Measurements from ENCODE around the gene DIP2A. TPM values are rescaled to one million over a fixed set of nuclear protein-coding genes. Genes with fewer than 3 reads are reported as not detected.
"Not testable (repeated sequence)": the region's sequence is repeated elsewhere in the genome, so short reads cannot be mapped to it uniquely, and the experiment has no call there.

Gene DIP2A
- total and polyA plus RNA-seq, 2 experiments from 2014 or later = 18.5 to 36.3 TPM

- no peaks in the 10 kb centered on the region for H3K27me3 ChIP-seq (ENCODE audit: insufficient read depth)
- Mint-ChIP-seq H3K27me3 (ENCODE audit: insufficient read depth, low read depth, poor library complexity) (peaks cover 5% of the 10 kb centered on the region), H3K9me3 (no peaks in the 10 kb centered on the region), H3K36me3 (ENCODE audit: low read depth) (peaks cover 54% of the 10 kb centered on the region), H3K4me1 (no peaks in the 10 kb centered on the region), H3K4me3 (no peak overlapping the region), H3K27ac (no peak overlapping the region)
- H4K20me1 ChIP-seq (replicated peaks; ENCODE audit: insufficient read depth) = no peaks in the 10 kb centered on the region; the same call in 1 of the 2 replicates
- no peaks in the 10 kb centered on the region; the same call in 1 of the 2 replicates for H3K79me2 ChIP-seq (replicated peaks; ENCODE audit: insufficient read depth)
- H3K4me3 ChIP-seq = no peak overlapping the region
- no peak overlapping the region for H3K4me2 ChIP-seq
- no peak overlapping the region for H3K27ac ChIP-seq (ENCODE audit: low read depth)
- TF ChIP-seq EZH2 (IDR thresholded peaks at IDR 0.05; ENCODE audit: low read depth, unreplicated experiment) = no peak
- peaks cover 3% of the 10 kb centered on the region; the same call in 1 of the 2 replicates for H3K36me3 ChIP-seq (ENCODE audit: insufficient read depth)
- no peaks in the 10 kb centered on the region for H3K4me1 ChIP-seq (ENCODE audit: insufficient read depth)
- no peaks in the 10 kb centered on the region for H3F3A ChIP-seq (replicated peaks; ENCODE audit: low read depth)
- DNase-seq (ENCODE audit: low spot score) = no peak
- H2AFZ ChIP-seq = no peak overlapping the region
- no peak for ATAC-seq
- H3K9me2 ChIP-seq (ENCODE audit: insufficient read depth) = no peaks in the 10 kb centered on the region
Measured at GRCh38 chr21:46431884-46432488, 26.7 kb upstream of the DIP2A start.

DNA sequence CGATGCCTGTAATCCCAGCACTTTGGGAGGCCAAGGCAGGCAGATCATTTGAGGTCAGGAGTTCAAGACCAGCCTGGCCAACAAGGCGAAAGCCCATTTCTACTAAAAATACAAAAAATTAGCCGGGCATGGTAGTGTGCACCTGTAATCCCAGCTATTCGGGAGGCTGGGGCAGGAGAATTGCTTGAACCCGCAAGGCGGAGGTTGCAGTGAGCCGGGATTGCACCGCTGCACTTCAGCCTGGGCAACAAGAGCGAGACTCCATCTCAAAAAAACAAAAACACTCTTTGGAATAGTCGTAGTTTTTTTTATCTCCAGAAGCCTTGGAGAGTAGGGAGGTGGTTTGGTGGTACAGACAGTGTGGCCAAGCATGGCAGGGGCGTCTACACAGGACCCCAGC, 25.6 kb upstream of the DIP2A start:
- H3K27me3 Mint-ChIP-seq (ENCODE audit: insufficient read depth, low read depth, poor library complexity) = peaks cover 12% of the 10 kb centered on the region
- not testable (repeated sequence) for H3K9me2 ChIP-seq (ENCODE audit: insufficient read depth); H3K9me3 Mint-ChIP-seq; H3K27ac ChIP-seq (ENCODE audit: low read depth); H3K4me3 Mint-ChIP-seq; H3K27ac Mint-ChIP-seq; H3K4me2 ChIP-seq; H3K27me3 ChIP-seq (ENCODE audit: insufficient read depth); H3K36me3 ChIP-seq (ENCODE audit: insufficient read depth); H2AFZ ChIP-seq; DNase-seq (ENCODE audit: low spot score); H3K4me1 ChIP-seq (ENCODE audit: insufficient read depth); H4K20me1 ChIP-seq (replicated peaks; ENCODE audit: insufficient read depth); H3K79me2 ChIP-seq (replicated peaks; ENCODE audit: insufficient read depth); H3F3A ChIP-seq (replicated peaks; ENCODE audit: low read depth); ATAC-seq; H3K4me1 Mint-ChIP-seq; H3K4me3 ChIP-seq
- H3K36me3 Mint-ChIP-seq (ENCODE audit: low read depth) = peaks cover 60% of the 10 kb centered on the region

DNA sequence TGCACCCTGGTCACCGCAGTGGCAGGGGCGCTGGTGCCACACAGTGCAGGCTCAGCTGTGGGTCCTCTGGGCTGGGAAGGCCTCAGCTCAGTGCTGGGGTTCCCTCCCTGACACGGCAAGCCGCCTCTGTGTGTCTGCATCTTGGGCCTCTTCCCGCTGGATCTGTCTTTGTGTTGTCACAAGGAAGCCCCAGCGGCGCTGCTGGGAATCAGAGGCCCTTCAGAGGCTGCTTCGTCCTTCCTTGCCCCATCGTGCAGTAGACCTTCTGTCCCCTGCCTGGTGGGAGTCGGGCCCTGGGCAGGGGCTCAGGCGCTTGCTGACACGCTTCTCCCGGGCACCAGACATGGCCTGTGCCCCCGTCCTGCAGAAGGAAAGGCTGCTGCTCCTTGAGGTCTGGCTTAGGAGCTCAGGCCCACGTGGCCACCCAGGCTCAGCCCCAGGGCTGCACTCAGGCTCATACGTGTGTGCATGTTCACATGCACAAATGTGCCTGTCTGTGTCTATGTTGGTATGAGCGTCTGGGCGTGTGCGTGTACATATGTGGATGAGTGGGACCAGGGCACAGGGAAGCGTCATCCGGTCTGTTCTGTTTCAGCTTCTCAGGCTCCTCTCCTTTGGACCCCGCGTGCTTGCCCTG, 24.3 kb upstream of the DIP2A start:
- no peak overlapping the region for H3K4me3 Mint-ChIP-seq
- no peak overlapping the region for H3K4me2 ChIP-seq
- H3K36me3 Mint-ChIP-seq (ENCODE audit: low read depth) = peaks cover 66% of the 10 kb centered on the region
- H3F3A ChIP-seq (replicated peaks; ENCODE audit: low read depth) = no peaks in the 10 kb centered on the region
- no peaks in the 10 kb centered on the region for H3K9me2 ChIP-seq (ENCODE audit: insufficient read depth)
- H3K4me1 ChIP-seq (ENCODE audit: insufficient read depth) = no peaks in the 10 kb centered on the region
- H2AFZ ChIP-seq = no peak overlapping the region
- H3K36me3 ChIP-seq (ENCODE audit: insufficient read depth) = peaks cover 3% of the 10 kb centered on the region; the same call in 1 of the 2 replicates
- no peaks in the 10 kb centered on the region for H3K4me1 Mint-ChIP-seq
- H3K27ac ChIP-seq (ENCODE audit: low read depth) = no peak overlapping the region
- peaks cover 12% of the 10 kb centered on the region for H3K27me3 Mint-ChIP-seq (ENCODE audit: insufficient read depth, low read depth, poor library complexity)
- peak overlapping the region; percentile 62; the same call in 1 of the 2 replicates for H3K27ac Mint-ChIP-seq
- no peaks in the 10 kb centered on the region for H3K9me3 Mint-ChIP-seq
- H3K27me3 ChIP-seq (ENCODE audit: insufficient read depth) = no peaks in the 10 kb centered on the region
- ATAC-seq (no peak), DNase-seq (ENCODE audit: low spot score) (no peak)
- no peak overlapping the region for H3K4me3 ChIP-seq
- TF ChIP-seq EZH2phosphoT487 (IDR thresholded peaks at IDR 0.05; ENCODE audit: unreplicated experiment) = no peak
- TF ChIP-seq ZNF331 (CRISPR knock-in tag; IDR thresholded peaks at IDR 0.05; ENCODE audit: low read depth) = no peak
- TF ChIP-seq, protein P1, sequence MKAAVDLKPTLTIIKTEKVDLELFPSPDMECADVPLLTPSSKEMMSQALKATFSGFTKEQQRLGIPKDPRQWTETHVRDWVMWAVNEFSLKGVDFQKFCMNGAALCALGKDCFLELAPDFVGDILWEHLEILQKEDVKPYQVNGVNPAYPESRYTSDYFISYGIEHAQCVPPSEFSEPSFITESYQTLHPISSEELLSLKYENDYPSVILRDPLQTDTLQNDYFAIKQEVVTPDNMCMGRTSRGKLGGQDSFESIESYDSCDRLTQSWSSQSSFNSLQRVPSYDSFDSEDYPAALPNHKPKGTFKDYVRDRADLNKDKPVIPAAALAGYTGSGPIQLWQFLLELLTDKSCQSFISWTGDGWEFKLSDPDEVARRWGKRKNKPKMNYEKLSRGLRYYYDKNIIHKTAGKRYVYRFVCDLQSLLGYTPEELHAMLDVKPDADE (IDR thresholded peaks at IDR 0.05) = no peak
- no peak for TF ChIP-seq CREB1 (CRISPR knock-in tag; IDR thresholded peaks at IDR 0.05; ENCODE audit: low read depth)
- no peak for TF ChIP-seq EZH2 (IDR thresholded peaks at IDR 0.05; ENCODE audit: low read depth, unreplicated experiment)
- TF ChIP-seq, protein P2, sequence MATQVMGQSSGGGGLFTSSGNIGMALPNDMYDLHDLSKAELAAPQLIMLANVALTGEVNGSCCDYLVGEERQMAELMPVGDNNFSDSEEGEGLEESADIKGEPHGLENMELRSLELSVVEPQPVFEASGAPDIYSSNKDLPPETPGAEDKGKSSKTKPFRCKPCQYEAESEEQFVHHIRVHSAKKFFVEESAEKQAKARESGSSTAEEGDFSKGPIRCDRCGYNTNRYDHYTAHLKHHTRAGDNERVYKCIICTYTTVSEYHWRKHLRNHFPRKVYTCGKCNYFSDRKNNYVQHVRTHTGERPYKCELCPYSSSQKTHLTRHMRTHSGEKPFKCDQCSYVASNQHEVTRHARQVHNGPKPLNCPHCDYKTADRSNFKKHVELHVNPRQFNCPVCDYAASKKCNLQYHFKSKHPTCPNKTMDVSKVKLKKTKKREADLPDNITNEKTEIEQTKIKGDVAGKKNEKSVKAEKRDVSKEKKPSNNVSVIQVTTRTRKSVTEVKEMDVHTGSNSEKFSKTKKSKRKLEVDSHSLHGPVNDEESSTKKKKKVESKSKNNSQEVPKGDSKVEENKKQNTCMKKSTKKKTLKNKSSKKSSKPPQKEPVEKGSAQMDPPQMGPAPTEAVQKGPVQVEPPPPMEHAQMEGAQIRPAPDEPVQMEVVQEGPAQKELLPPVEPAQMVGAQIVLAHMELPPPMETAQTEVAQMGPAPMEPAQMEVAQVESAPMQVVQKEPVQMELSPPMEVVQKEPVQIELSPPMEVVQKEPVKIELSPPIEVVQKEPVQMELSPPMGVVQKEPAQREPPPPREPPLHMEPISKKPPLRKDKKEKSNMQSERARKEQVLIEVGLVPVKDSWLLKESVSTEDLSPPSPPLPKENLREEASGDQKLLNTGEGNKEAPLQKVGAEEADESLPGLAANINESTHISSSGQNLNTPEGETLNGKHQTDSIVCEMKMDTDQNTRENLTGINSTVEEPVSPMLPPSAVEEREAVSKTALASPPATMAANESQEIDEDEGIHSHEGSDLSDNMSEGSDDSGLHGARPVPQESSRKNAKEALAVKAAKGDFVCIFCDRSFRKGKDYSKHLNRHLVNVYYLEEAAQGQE (IDR thresholded peaks at IDR 0.05; ENCODE audit: unreplicated experiment) = no peak
- no peaks in the 10 kb centered on the region; the same call in 1 of the 2 replicates for H3K79me2 ChIP-seq (replicated peaks; ENCODE audit: insufficient read depth)
- H4K20me1 ChIP-seq (replicated peaks; ENCODE audit: insufficient read depth) = no peaks in the 10 kb centered on the region; the same call in 1 of the 2 replicates

Data from GM23338 (cell line).